Measurements from ENCODE around the gene RNH1. TPM values are rescaled to one million over a fixed set of nuclear protein-coding genes. Genes with fewer than 3 reads are reported as not detected.

RNH1 gene
- total RNA-seq, 4 donors from 2014 or later, result 138 to 197 (median 159) TPM

DNA sequence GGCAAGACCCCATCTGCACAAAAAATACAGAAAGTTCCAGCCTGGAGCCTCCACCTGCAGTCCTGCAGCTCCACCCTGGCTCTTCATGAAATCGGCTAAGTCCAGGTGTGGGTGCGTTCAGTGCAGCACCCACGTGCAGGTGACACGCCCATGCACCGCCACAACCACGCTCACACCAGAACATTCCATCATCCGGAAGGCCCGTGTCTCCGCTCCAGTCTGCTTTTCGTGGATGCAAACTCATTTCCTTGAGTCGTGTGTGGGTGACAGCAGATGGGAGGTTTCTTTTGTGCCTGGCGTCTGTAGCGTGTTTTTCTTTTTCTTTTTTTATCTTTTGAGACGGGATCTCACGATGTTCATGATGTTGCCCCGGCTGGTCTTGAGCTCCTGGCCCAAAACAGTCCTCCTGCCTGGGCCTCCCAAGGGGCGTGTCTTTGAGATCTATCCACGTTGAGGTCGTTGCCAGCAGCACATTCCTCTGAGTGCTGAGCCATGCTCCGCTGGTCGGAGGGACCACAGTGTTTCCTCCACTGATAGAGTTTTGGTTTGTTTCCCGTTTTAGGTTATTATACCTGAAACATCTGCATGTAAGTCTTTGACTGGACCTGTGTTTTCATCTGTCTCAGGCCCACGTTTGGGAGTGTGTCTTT lies 49.8 kb downstream of the RNH1 start:
- intact Hi-C loops (cut with DNase I; ENCODE audit: low total_unique reads) (no loop called here), in situ Hi-C loops (cut with MboI; ENCODE audit: low sequenced_read_pairs in 4 of 4) (loop anchor here in 2 of 4 donors (10.0 kb wide), 1 partner anchor 58 kb away; no protein-coding TSS in a partner anchor)
- no peak for DNase-seq
- no peak for TF ChIP-seq CTCF (IDR thresholded peaks at IDR 0.05 in 4 of 5, conservative IDR thresholded peaks at IDR 0.05 in 1 of 5)
- Histone ChIP-seq H3K36me3 (peaks cover 0 to 38% of the 10 kb centered on the region in 2 donors), H3K27me3 (no peaks in the 10 kb centered on the region), H3K4me1 (peaks cover 0 to 2% of the 10 kb centered on the region in 2 donors), H3K9me3 (no peaks in the 10 kb centered on the region), H3K4me3 (no peak overlapping the region), H3K27ac (no peak overlapping the region)
- no peak for ATAC-seq

DNA sequence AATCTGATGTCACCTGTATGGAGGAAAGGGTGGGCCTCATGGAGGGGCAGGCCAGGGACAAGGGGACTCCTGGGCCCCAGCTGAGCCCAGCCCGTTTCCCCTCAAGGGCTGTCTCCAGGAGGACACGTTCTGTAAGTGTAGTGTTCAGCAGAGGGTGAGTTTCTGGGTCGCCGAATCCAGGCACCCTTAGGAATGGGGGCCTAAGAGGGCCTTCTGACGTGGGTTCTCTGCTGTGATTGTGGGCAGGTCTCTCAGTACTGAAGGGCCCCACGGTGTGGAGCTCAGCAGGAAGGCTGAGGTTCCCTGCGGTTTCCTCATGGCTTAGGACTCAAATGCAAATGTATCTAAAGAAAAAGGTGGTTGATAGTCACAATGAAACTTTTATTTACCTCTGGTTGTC lies 50.5 kb downstream of the RNH1 start:
- ATAC-seq, result no peak
- Histone ChIP-seq H3K27ac (no peak overlapping the region), H3K4me1 (peaks cover under 1 to 6% of the 10 kb centered on the region in 2 donors), H3K9me3 (no peaks in the 10 kb centered on the region), H3K4me3 (no peak overlapping the region), H3K36me3 (peaks cover 0 to 38% of the 10 kb centered on the region in 2 donors), H3K27me3 (no peaks in the 10 kb centered on the region)
- intact Hi-C loops (cut with DNase I; ENCODE audit: low total_unique reads) (no loop called here), in situ Hi-C loops (cut with MboI; ENCODE audit: low sequenced_read_pairs in 4 of 4) (loop anchor here in 2 of 4 donors (10.0 kb wide), 1 partner anchor 58 kb away; no protein-coding TSS in a partner anchor)
- TF ChIP-seq CTCF (IDR thresholded peaks at IDR 0.05 in 4 of 5, conservative IDR thresholded peaks at IDR 0.05 in 1 of 5) (no peak), POLR2A (IDR thresholded peaks at IDR 0.05) (no peak)
- DNase-seq, result no peak

DNA sequence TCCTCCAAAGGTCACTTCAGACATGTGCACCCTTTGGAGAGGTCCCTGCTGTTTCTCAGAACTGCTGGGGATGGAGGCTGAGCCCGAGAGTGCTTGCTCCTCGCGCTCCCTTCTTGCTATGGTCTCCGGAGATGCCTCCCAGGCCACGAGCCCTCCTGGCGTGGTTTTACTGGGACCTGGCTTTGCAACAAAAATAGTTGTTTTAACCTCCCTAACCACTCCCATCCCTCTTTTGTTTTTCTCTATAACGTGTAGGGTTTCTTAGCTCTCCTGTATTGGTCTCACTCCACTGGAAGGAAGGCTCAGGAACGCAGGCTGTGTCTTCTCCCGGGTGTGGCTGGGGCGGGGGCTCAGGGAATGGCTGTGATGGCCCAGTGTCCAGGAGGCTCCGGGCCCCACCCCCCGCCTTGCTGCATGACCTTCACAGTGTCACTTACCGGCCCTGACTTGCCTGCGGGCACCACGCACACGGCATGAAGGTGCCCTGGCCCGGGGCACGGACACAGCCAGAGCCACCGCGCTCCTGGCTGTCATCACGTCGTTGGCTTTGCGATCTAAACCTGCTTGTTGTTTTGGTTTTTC lies 51.4 kb downstream of the RNH1 start:
- DNase-seq (no peak), ATAC-seq (no peak)
- no peaks in the 10 kb centered on the region for H3K27me3 ChIP-seq
- peaks cover 8 to 11% of the 10 kb centered on the region in 2 donors for H3K4me1 ChIP-seq
- no peak overlapping the region for H3K27ac ChIP-seq
- no peak for TF ChIP-seq CTCF (IDR thresholded peaks at IDR 0.05 in 4 of 5, conservative IDR thresholded peaks at IDR 0.05 in 1 of 5)
- TF ChIP-seq POLR2A (IDR thresholded peaks at IDR 0.05), result no peak
- no peaks in the 10 kb centered on the region for H3K9me3 ChIP-seq
- intact Hi-C loops (cut with DNase I; ENCODE audit: low total_unique reads), result no loop called here
- in situ Hi-C loops (cut with MboI; ENCODE audit: low sequenced_read_pairs in 4 of 4), result loop anchor here in 2 of 4 donors (10.0 kb wide), 1 partner anchor 59 kb away; no protein-coding TSS in a partner anchor
- H3K4me3 ChIP-seq, result no peak overlapping the region
- H3K36me3 ChIP-seq, result peaks cover 0 to 29% of the 10 kb centered on the region in 2 donors

DNA sequence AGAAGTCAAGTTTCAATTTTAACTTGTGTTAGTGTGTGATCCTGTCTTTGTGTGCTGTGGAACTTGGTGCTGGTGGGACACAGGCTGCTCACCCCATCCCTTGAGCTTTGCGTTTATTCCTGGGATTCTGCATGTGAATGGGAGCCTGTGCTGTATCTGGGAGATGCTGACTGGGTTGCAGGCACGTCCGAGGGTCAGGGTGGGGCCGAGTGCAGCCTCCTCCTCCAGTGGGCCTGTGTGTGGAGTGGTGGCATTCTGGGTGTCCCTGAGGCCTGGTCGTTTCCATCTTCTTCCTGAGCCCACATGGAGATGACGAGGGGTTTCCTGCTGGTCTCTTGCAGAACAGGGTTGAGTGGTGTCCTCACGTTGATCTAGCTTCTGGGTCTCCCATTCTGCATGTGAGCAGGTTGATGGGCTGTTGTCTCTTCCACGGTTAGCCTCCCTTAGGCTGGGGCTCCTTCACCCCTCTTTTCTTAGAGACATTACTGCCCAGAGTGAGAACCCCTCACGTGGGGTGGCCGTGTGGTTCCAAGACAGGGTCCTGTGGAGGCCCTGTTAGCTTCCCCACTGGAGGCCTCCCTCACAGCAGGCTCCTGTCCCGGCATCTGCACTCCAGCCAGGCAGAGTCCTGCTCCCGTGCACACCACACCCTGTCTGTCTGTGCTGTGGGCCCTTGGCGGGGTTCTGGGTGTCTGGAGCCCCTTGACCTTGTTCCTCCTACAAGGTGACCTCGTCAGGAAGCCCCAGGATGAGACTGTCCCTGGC lies 52.1 kb downstream of the RNH1 start:
- Histone ChIP-seq H3K36me3 (peaks cover 0 to 24% of the 10 kb centered on the region in 2 donors), H3K27ac (no peak overlapping the region), H3K9me3 (no peaks in the 10 kb centered on the region), H3K4me3 (no peak overlapping the region), H3K4me1 (peaks cover 8 to 11% of the 10 kb centered on the region in 2 donors), H3K27me3 (no peaks in the 10 kb centered on the region)
- TF ChIP-seq POLR2A (IDR thresholded peaks at IDR 0.05), result no peak
- no peak for TF ChIP-seq CTCF (IDR thresholded peaks at IDR 0.05 in 4 of 5, conservative IDR thresholded peaks at IDR 0.05 in 1 of 5)
- in situ Hi-C loops (cut with MboI; ENCODE audit: low sequenced_read_pairs in 4 of 4) (loop anchor here in 2 of 4 donors (10.0 kb wide), 1 partner anchor 60 kb away; no protein-coding TSS in a partner anchor), intact Hi-C loops (cut with DNase I; ENCODE audit: low total_unique reads) (no loop called here)
- ATAC-seq (no peak), DNase-seq (no peak)
